ENCODE measurements around the gene POLR2J. TPM values are rescaled to one million over a fixed set of nuclear protein-coding genes. Genes with fewer than 3 reads are reported as not detected.
"Not testable (repeated sequence)": the region's sequence is repeated elsewhere in the genome, so short reads cannot be mapped to it uniquely, and the experiment has no call there.

The POLR2J gene
- total RNA-seq, 1 donor from 2014 or later: 49.0 TPM

GRCh38 chr7:102469972-102470825 is 8.5 kb downstream of the POLR2J start:
- no peak for ATAC-seq
- DNase-seq (ENCODE audit: missing footprints): no peak
- intact Hi-C loops (cut with DNase I): no loop called here

- intact Hi-C loops (cut with DNase I): no loop called here
- DNase-seq (ENCODE audit: missing footprints): no peak
- no peak for ATAC-seq
Observed at GRCh38 chr7:102469351-102469971, 9.3 kb downstream of the POLR2J start.

GRCh38 chr7:102468478-102469350 is 10.0 kb downstream of the POLR2J start:
- intact Hi-C loops (cut with DNase I): no loop called here
- DNase-seq (ENCODE audit: missing footprints): no peak
- ATAC-seq: no peak

- ATAC-seq (no peak), DNase-seq (ENCODE audit: missing footprints) (no peak)
- intact Hi-C loops (cut with DNase I): no loop called here
Observed at GRCh38 chr7:102467581-102468477, 10.9 kb downstream of the POLR2J start.

- no peak for ATAC-seq
- no peak for DNase-seq (ENCODE audit: missing footprints)
- intact Hi-C loops (cut with DNase I): no loop called here
Observed at GRCh38 chr7:102466097-102466496, 12.6 kb downstream of the POLR2J start.

- peak; percentile 99 for DNase-seq (ENCODE audit: missing footprints)
- intact Hi-C loops (cut with DNase I): loop anchor here (5.0 kb wide), 1 partner anchor 52 kb away; no protein-coding TSS in a partner anchor
- peak; percentile 95 for ATAC-seq
Observed at GRCh38 chr7:102464577-102465280, 14.0 kb downstream of the POLR2J start, which contains the start of the genes ALKBH4 and LRWD1. Gene ALKBH4, minus strand, starts transcription at chr7:102464863. Its CDS starts 27 bp downstream, at chr7:102464836. Gene LRWD1, plus strand, starts transcription at chr7:102464984. Its CDS starts 97 bp downstream, at chr7:102465081.

GRCh38 chr7:102463841-102464576 is 14.7 kb downstream of the POLR2J start:
- ATAC-seq: peak; percentile 2
- intact Hi-C loops (cut with DNase I): loop anchor here (5.0 kb wide), 1 partner anchor 52 kb away; no protein-coding TSS in a partner anchor
- DNase-seq (ENCODE audit: missing footprints): no peak

- ATAC-seq (no peak), DNase-seq (ENCODE audit: missing footprints) (no peak)
- intact Hi-C loops (cut with DNase I): loop anchor here (5.0 kb wide), 1 partner anchor 48 kb away; no protein-coding TSS in a partner anchor
Observed at GRCh38 chr7:102460467-102460866, 18.3 kb downstream of the POLR2J start.

GRCh38 chr7:102459221-102459844 is 19.4 kb downstream of the POLR2J start:
- intact Hi-C loops (cut with DNase I): no loop called here
- ATAC-seq (no peak), DNase-seq (ENCODE audit: missing footprints) (no peak)

GRCh38 chr7:102457352-102457924 is 21.3 kb downstream of the POLR2J start:
- no peak for DNase-seq (ENCODE audit: missing footprints)
- no peak for ATAC-seq
- intact Hi-C loops (cut with DNase I): no loop called here

- DNase-seq (ENCODE audit: missing footprints): no peak
- intact Hi-C loops (cut with DNase I): no loop called here
- ATAC-seq: no peak
Observed at GRCh38 chr7:102456327-102456726, 22.4 kb downstream of the POLR2J start.

GRCh38 chr7:102455596-102455995 is 23.1 kb downstream of the POLR2J start:
- intact Hi-C loops (cut with DNase I): no loop called here

GRCh38 chr7:102454932-102455331 is 23.8 kb downstream of the POLR2J start:
- intact Hi-C loops (cut with DNase I); DNase-seq (ENCODE audit: missing footprints); ATAC-seq: not testable (repeated sequence)

More at GRCh38 chr7:102455596-102455995, 23.1 kb downstream of the POLR2J start:
- ATAC-seq (no peak), DNase-seq (ENCODE audit: missing footprints) (no peak)

- DNase-seq (ENCODE audit: missing footprints) (no peak), ATAC-seq (no peak)
- intact Hi-C loops (cut with DNase I): no loop called here
Observed at GRCh38 chr7:102454468-102454867, 24.3 kb downstream of the POLR2J start.

- no peak for DNase-seq (ENCODE audit: missing footprints)
- intact Hi-C loops (cut with DNase I): no loop called here
- ATAC-seq: peak; percentile 16
Observed at GRCh38 chr7:102453319-102453718, 25.4 kb downstream of the POLR2J start.

GRCh38 chr7:102452451-102452850 is 26.3 kb downstream of the POLR2J start:
- intact Hi-C loops (cut with DNase I): no loop called here
- no peak for ATAC-seq
- no peak for DNase-seq (ENCODE audit: missing footprints)
